ENCODE results near the gene PARD3.

GRCh38 chr10:34748767-34749166 is 66.3 kb downstream of the PARD3 start:
- no peak for TF ChIP-seq SIN3A (IDR thresholded peaks at IDR 0.05; ENCODE audit: borderline replicate concordance, insufficient read depth, low read length)
- no peak for TF ChIP-seq REST (IDR thresholded peaks at IDR 0.05; ENCODE audit: insufficient read depth in 1 of 2, low read depth in 2 of 2, low read length in 2 of 2)
- TF ChIP-seq POLR2AphosphoS5 (IDR thresholded peaks at IDR 0.05; ENCODE audit: low read depth, low read length): no peak
- TF ChIP-seq TAF1 (IDR thresholded peaks at IDR 0.05; ENCODE audit: borderline replicate concordance, insufficient read depth, low read length): no peak
